HG02759 (cell line): ENCODE measurements around the gene ABLIM3.
A peak's percentile ranks its signal among the peaks of the same experiment; 100 is the strongest.

ENCODE experiments used
- ATAC-seq: cut with Tn5 transposase; IDR thresholded peaks from one replicate; pipeline ENCODE4 v1.9.1; 2021; ENCODE audit warnings: mild to moderate bottlenecking, moderate library complexity; ENCODE audit not compliant: unreplicated experiment

Gene ABLIM3

DNA sequence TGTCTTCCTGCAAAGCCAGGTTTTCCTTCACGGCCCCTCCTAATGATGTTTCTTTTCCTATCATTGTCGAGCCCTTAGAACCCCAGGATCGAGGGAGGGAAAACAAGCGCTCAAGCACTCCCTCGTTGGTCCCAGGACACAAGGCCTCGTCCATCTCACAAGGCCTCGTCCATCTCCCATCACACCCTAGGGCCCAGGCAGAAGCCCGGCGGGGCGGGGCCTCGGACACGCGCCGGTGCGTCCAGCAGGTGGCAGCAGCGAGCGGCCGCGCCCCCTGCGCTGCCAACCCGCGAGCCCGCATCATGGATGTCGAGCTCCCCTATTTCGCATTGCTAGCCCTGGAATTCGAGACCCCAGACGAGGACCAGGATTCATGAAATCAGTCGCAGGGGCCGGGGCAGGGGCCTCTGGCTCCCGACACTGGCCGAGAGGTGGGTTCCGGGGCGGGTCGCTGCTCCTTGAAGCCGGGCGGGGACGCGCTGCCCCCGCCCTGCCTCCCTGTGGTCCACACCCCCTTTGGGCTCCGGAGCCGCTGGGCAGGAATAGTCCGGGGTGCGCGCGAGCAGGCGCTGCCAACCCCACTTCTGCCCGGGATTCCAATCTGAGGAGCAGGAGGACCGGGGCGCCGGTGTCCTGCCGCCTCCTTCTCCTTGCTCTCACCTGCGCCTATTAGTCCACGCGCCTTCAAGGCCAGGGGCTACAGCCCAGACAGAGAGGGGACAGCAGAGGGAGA lies at the start of gene ABLIM3:
ABLIM3 (plus strand) TSS at position 270 of the 733 bp plus-strand sequence. CDS start 603 bp downstream, outside the sequence.
- peak; percentile 94 for ATAC-seq

DNA sequence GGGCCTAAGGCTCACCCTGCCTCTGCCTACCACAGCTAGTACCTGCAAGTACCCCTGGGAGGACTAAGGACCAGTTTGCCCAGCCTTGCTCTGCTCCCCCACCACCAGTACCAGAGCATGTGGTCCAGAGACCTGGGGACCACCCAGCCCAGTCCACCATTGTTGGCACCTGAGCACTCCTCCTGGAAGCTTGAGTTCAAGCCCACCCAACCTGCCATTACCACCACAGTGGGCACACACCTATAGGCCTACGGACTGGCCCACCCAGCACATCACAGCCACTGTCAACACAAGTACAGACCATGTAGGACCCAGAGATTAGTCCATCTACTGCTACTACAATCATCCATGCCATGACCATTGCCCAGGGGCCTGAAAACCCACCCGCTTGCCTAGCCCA lies 47.7 kb upstream of the ABLIM3 start:
- ATAC-seq: no peak

DNA sequence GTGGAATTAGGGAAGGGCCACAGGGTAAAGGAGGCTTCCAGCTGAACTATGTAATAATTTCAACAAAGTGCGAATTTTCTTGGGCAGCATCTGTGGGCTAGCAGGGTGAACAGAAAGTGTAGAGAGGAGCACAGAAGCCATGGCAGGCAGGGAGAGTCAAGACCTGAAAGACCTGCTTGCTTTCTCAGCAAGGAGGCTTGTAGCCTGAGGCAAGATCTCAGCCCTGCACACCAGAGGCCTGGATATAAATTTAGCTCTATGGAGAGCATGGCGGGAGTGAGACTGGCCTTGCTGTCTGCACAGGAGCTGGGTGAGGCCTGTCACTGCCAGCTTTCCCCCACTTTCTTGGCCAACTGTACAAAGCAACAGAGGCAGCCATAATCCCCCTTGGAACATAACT lies 46.3 kb upstream of the ABLIM3 start:
- ATAC-seq: no peak

DNA sequence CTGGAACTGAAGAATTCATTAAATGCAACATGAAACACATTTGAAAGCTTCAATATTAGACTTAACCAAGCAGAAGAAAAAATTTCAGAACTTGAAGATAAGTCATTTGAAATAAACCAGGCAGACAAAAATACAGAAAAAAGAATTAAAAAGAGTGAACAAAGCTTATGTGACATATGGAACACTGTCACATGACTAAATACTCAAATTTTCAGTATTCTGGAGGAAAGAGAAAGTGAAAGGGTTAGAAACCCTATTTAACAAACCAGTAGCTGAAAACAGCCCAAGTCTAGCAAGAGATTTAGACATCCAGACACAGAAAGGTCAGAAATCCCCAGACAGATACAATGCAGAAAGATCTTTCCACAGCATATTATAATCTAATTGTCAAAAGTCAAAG lies 41.4 kb upstream of the ABLIM3 start:
- no peak for ATAC-seq

DNA sequence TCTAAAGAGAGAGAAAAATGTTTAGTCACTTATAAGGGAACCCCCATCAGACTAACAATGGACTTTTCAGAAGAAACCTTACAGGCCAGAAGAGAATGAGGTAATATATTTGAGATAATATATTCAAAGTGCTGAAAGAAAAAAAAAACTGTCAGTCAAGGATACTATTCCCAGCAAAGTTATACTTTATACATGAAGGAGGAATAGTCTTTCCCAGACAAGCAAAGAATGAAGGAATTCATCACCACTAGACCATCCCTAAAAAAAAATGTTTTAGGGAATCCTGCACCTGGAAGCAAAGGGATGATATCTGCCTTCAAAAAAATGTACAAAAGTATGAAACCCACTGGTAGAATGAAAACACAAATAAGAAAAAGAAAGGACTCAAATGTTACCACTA lies 41.0 kb upstream of the ABLIM3 start:
- no peak for ATAC-seq

DNA sequence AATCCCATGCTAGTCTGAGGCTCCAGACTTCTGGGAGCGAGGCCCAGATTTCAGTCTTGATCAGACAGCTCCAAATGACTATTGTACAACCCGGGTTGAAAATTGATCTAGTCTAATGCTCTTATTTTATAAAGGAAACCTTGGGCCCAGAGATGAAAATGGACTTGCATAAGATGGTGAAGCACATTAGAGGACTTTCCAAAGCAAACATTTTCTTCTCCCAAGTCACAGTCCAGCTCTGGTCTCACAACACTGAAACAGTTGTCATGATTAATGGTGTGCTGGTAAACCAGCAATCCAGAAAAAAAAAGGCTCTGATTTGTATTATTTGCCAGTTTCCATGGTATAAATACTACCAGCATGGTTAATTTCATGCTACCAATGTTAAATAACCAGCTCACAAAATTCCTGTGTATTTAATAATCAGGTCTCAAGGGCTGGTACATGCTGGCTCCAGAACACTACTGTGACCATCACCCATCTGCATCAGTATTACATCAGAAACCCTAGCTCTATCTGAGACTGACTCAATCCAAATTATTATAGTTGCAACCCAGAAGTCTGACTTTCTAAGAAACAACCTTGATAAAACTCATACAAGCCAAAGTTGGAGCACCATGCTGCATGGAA lies 32.5 kb upstream of the ABLIM3 start:
- ATAC-seq: no peak

DNA sequence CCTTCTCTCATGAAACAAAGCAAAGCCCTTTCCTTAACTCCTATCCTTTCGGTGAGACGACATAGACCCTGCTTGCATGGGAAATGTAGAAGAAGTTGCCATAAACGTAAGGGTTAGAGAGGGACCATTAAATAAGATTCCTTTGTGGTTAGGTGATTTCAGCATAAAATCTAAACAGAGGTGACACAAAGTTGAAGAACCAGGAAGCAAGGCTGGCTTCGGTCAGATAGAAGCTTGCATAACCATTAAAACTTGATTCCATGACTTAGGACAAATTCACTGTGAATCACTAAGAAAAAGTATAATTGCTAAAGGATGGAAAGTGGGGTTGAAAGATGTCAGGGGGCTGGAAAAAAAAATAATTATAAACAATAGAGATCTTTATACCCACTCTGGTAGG lies 30.9 kb upstream of the ABLIM3 start:
- no peak for ATAC-seq

DNA sequence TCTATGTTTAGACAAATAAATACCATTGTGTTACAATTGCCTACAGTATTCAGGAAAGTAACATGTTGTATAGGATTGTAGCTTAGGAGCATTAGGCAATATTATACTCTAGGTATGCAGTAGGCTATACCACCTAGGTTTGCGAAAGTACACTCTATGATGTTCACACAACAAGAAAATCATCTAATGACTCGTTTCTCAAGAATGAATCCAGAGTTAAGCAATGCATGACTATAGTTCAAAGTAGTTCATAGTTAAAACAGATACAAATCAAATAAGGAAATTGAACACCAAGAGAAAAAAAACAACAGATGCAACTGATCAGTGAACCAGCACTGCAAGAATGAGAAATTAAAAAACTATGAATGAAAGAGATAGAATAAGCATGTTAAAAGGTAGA lies 27.6 kb upstream of the ABLIM3 start:
- ATAC-seq: no peak

DNA sequence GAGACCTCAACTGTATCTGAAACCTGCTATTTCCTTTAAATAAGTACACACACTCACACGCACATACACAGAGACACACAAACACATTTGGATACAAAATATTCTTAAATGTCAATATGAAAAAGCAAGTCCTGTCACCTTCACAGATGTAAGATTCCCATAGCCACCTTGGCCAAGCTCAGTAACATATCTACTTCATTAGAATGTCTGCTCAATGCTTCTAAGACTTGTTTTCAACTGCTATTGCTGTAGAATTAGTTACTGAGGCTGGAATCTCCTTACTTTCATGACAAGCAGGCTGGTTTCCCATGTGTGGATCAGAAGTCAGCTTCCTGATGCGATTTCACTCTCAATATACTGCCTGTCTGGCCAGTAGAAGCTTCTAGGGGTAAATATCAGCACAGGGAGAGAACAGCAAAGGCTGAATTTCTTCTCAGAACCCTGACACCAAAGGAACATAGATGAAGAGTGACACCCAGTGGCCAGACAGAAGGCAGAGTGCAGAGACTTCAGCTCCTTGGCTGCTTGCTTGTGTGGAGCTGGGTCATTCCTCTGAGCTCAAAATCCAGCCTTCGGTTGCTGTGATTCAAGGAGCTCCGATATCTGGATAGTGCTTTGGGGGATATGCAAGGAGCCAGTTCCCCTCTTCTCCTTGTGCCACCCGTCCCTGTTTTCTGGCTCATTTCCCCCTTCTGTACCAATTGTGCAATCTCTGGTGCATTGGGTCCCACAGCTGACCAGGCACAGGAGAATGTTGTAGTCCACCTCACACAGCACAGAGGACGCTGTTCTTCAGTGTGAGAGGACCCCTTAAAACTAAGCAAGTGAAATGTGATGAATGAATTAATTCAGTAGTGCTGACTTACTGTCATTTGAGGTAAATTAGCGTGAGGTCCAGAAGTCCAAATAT lies 26.6 kb upstream of the ABLIM3 start:
- peak; percentile 74 for ATAC-seq

DNA sequence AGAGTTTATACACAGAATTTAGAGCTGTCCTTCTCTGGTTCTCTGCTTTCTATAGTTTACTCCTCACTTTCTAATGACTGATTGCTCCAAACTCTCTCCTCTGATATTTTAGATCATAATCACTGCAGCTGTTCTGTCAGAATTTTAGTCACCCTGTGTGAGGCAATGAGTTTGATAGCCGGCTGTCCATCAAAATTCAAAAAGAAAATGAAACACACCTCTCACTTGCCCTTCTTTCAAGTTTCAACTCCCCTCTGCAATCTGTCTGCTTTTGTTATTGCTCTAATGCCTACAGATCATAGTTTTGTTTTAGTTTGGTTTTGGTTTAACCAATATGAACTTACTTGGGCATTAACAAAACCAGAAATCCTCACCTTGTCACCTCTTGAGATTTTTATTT lies 23.3 kb upstream of the ABLIM3 start:
- ATAC-seq: peak; percentile 71

DNA sequence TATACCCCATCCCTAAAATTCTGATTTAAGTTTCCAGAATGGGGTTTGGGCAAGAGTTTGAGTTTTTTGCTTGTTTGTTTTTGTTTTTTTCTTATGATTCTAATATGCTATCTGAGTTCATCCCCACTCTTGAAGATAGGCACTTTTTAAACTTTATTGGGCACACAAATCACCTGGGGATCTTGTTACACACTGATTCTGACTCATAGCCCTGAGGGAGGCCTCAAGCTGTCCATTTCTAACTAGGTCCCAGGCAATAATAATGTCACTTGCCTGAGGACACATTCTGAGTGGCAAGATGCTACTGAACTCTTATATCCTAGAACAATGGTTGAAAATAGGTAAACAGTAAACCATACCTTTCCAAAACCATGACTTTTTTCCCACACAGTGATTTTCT lies 22.8 kb upstream of the ABLIM3 start:
- ATAC-seq: no peak

DNA sequence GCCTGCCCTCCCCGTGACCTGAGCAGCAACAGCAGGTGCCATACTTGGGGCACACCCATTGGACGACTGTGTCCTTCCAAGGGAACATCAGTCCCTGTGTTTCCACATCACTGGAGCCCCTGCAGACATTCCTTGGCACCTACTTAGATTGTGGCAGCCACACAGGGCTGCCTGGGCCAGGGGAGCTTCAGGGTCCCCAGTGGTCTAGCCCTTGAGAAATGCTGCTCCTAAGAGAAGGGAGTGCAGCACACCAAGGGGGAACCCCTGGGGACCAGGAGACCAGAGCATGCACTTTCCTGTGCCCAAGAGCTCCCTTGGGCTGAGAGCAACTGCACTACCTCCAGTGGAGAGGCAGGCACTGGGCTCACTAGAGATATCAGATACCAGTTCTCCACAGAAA lies 20.1 kb upstream of the ABLIM3 start:
- ATAC-seq: no peak

DNA sequence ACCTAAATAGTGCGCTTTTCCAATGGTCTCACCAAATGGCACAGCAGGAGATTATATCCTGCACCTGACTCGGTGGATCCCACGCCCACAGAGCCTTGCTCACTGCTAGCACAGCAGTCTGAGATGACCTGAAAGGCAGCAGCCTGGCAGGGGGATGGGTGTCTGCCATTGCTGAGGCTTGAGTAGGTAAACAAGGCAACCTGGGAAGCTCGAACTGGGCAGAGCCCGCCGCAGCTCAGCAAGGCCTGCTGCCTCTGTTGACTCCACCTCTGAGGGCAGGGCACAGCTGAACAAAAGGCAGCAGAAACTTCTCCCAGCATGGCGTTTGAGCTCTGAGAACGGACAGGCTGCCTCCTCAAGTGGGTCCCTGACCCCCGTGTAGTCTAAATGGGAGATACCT lies 18.1 kb upstream of the ABLIM3 start:
- no peak for ATAC-seq

DNA sequence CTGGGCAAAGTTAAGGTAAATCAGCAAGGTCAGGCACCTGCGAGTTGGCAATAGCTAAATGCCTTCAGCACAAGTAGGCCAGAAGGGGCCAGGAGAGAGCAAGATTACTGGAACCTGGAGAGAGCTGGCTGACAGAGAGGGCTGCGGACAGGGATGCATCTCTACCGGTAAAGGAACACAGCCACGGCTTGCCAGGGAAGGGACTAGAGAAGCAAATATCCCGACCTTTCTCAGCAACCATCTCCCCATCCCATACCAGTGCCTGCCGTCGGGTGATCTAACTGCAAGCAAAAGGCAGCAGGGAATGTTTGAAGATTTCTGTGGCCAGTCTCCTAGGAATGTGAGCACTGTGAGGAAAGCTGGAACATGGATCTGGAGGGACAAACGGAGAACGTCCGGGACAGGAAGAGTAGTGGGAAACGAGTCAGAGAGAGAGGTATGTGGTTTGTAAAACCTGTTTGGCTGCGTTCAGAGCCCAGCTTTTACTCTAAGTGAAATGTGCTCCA lies 15.9 kb upstream of the ABLIM3 start:
- no peak for ATAC-seq

DNA sequence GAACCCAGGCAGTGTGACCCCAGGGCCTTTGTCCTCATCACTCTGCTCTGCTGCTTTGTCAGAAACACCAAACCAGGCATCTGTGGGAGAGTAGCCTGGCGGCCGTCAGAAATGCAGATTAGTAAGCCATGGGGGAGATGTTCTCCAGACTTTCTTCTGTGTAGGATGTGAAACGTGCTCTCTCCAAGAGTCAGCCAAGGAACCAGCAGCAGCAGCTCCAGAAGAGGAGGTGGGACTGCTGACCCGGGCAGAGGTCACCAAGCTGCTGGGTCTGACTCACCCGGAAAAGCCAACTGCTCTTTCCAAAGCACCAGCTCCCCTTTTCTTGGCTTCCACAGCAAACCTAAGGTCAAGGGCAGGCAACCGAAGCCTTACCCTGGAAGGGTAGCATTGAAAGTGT lies 14.4 kb upstream of the ABLIM3 start:
- ATAC-seq: no peak

DNA sequence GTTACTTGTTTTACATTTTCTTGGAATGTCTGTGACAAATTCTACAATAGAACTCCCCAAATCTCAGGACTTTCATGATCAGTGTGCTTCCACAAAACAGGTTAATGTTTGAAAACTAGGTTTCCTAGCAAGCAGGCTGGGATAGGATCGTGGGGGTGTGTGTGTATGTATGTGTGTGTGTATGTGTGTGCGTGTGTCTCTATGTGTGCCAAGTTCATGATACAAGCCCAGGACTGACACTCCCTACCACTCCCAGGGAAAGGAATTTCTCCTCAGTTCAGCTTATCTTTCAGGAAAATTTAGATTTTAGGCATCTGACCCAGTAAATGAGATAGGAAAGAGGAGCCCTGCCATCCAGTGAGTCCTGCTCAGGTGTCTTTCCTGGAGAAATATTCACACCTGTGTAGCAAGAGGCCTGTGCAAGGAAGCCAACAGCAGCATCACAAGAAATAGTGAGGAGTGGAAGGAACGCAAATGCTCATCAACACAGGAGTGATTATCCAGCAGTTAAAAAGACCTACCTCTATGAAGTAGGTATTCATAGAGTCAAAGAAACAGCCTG lies 13.8 kb upstream of the ABLIM3 start:
- no peak for ATAC-seq

DNA sequence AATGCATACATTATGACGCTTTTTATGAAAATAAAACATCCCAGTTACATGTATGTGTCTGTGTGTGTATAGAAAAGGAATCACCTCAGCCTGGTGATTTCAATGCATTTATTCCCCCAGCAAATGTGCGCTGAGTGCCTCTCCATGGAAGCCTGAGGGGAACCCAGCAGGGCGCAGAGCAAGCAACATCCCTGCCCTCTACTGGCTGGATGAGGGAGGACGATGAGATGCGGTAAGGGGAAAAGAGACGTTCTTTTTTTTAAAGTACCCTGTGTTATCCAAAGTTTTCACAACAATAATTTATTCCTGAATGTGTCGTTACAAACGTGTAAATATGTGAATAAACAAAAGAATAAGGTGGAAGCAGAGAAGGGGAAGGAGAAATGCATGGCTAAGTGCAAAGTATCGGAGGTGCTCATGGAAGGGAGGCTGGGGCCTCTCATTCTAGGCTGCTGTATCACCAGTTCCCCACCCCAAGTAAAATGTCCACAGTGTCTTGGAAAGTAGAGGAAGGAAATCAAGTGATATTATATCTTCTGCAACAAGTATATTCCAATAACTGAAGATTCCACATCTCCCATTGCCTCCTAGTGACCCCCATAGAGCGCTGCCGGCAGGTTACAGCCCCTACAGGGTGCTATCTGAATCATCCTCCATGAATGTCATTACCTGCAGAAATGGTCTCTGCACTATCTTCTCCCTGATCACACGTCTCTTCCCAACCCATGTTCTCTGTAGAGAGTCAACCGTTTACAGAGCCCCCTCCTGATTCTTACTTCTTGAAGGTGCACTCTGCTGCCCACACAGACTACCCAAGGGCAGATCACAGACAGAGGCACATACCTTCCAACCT lies 13.0 kb upstream of the ABLIM3 start:
- peak; percentile 82 for ATAC-seq

DNA sequence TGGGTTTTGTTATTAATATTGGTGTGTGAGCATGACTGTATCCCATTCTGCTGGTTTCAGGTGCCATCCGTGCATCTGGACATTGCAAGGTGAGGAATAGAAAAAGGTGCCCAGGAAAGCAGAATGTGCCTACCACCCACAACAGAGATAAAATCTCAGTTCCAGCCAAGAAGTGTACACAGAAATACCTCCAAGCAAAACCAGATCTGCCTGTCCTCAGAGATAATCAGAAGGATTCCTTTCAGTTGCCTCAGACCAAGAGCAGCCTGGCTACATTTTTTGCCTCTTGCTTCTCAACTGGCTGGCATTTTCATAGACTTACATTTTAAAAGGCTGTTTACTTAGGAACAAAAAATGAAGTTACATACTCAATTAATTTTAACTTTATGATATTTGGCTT lies 12.1 kb upstream of the ABLIM3 start:
- no peak for ATAC-seq

DNA sequence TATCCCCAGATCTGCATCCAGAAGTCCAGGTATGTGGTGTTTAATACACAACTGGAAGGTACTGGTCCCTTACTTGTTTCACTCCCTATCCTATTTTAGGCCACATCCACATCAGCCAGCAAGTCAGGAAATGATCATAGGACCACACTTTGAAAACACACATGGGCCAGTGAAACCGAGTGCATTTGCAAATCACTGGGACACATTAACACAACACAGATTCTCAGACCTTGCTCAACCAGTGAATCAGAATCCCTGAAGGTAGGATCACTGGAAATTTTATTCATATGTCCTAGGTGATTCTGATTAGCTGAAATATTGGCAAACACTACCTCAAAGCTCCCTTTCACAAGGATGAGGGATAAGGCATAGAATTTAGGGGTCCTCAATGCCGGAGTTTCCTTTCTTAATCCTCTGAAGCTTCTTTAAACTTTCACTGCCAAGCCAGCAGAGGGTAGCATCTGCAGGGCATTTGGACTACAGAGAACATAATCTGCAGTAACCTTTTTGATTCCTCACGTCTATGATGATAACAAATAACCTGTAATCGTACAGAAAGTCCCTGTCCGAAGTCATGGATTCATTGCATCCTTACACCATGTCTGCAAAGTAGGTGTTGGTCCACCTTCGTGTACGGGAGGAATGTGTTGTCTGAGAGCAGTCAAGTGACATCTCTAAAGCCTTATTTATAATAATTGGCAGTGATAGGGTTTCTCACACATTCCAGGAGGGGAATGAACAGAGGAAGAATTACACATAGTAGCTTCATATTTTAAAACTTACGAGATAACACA lies 11.0 kb upstream of the ABLIM3 start:
- ATAC-seq: no peak

DNA sequence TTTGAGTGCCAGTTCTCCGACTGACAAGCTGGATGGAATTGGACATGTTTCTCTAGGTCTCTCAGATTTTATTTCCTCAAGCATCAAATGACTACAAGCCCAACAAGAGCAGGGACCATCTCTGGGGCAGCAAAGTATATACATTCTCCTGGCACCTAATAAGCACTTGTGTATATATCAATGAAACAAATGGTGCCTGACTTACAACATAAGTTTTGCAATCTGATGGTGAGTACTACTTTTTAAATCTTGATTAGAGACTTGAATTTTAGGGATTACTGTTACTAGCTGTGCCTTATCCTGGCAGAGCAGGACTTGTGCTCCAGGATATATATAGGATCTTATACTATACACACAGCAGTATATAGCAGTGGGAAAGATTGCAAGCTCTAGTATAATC lies 8.8 kb upstream of the ABLIM3 start:
- no peak for ATAC-seq
